ENCODE data around the gene FAM171A2. TPM values are rescaled to one million over a fixed set of nuclear protein-coding genes. Genes with fewer than 3 reads are reported as not detected.

FAM171A2 gene
- total and polyA plus RNA-seq, 8 donors, result 0.24 to 1.3 (median 0.69) TPM

GRCh38 chr17:44380767-44381166, 17.1 kb upstream of the FAM171A2 start:
- H3K4me3 ChIP-seq, result no peak overlapping the region
- DNase-seq (no peak), ATAC-seq (no peak), FAIRE-seq (no peak)
- 54 to 64% methylated on average over 9 of the region's 9 CpGs for WGBS, 2 donors
- intact Hi-C loops (cut with DNase I), result no loop called here
- H3K4me1 ChIP-seq, result peaks cover 0 to under 1% (median 0%) of the 10 kb centered on the region in 3 donors
- H3K27me3 ChIP-seq, result no peaks in the 10 kb centered on the region
- TF ChIP-seq CTCF (IDR thresholded peaks at IDR 0.05), result no peak
- H3K9me3 ChIP-seq, result no peaks in the 10 kb centered on the region
- H3K27ac ChIP-seq, result no peak overlapping the region
- no peaks in the 10 kb centered on the region for H3K36me3 ChIP-seq

GRCh38 chr17:44379887-44380286, 16.2 kb upstream of the FAM171A2 start:
- 77 to 88% methylated on average over 10 of the region's 10 CpGs for WGBS, 2 donors
- DNase-seq, result no peak
- FAIRE-seq, result no peak

GRCh38 chr17:44378171-44378705, 14.6 kb upstream of the FAM171A2 start:
- H3K27ac ChIP-seq, result no peak overlapping the region
- H3K36me3 ChIP-seq, result no peaks in the 10 kb centered on the region
- H3K4me1 ChIP-seq, result no peaks in the 10 kb centered on the region
- WGBS, 2 donors, result 70 to 83% methylated on average over 14 of the region's 14 CpGs
- no peak for DNase-seq
- H3K4me3 ChIP-seq, result no peak overlapping the region
- ATAC-seq, result no peak
- intact Hi-C loops (cut with DNase I), result no loop called here
- no peaks in the 10 kb centered on the region for H3K27me3 ChIP-seq
- H3K9me3 ChIP-seq, result no peaks in the 10 kb centered on the region
- no peak for FAIRE-seq
- no peak for TF ChIP-seq CTCF (IDR thresholded peaks at IDR 0.05)

More at GRCh38 chr17:44379887-44380286, 16.2 kb upstream of the FAM171A2 start:
- Histone ChIP-seq H3K27ac (no peak overlapping the region), H3K9me3 (no peaks in the 10 kb centered on the region), H3K4me3 (no peak overlapping the region), H3K36me3 (no peaks in the 10 kb centered on the region), H3K4me1 (no peaks in the 10 kb centered on the region), H3K27me3 (no peaks in the 10 kb centered on the region)
- ATAC-seq, result no peak
- intact Hi-C loops (cut with DNase I), result no loop called here
- no peak for TF ChIP-seq CTCF (IDR thresholded peaks at IDR 0.05)

- Histone ChIP-seq H3K4me3 (no peak overlapping the region), H3K4me1 (no peaks in the 10 kb centered on the region), H3K27me3 (no peaks in the 10 kb centered on the region), H3K27ac (no peak overlapping the region), H3K9me3 (no peaks in the 10 kb centered on the region), H3K36me3 (no peaks in the 10 kb centered on the region)
- no peak for TF ChIP-seq CTCF (IDR thresholded peaks at IDR 0.05)
- WGBS, 2 donors, result 62 to 71% methylated on average over 12 of the region's 12 CpGs
- intact Hi-C loops (cut with DNase I), result no loop called here
- DNase-seq (no peak), ATAC-seq (no peak), FAIRE-seq (no peak)
Observed at GRCh38 chr17:44376779-44377178, 13.1 kb upstream of the FAM171A2 start.

GRCh38 chr17:44376124-44376523, 12.5 kb upstream of the FAM171A2 start:
- WGBS, 2 donors, result 6 to 28% methylated on average over 5 of the region's 5 CpGs
- Histone ChIP-seq H3K27ac (no peak overlapping the region), H3K27me3 (no peaks in the 10 kb centered on the region), H3K4me3 (no peak overlapping the region), H3K4me1 (no peaks in the 10 kb centered on the region), H3K9me3 (no peaks in the 10 kb centered on the region), H3K36me3 (no peaks in the 10 kb centered on the region)
- intact Hi-C loops (cut with DNase I), result no loop called here
- DNase-seq (peak in 1 of 6 donors; percentile 39), ATAC-seq (peak in 2 of 4 donors; percentile 21 to 26), FAIRE-seq (no peak)
- no peak for TF ChIP-seq CTCF (IDR thresholded peaks at IDR 0.05)
